SW 1271 (cell line): ENCODE data around the gene MMAB.

Experiments used
- DNase-seq, 2 experiments: peaks; one replicate each; lab custom pipeline; 2025; lab: John Stamatoyannopoulos, UW

MMAB gene

GRCh38 chr12:109512608-109513007 lies 60.7 kb downstream of the MMAB start:
- no peak for DNase-seq

DNA sequence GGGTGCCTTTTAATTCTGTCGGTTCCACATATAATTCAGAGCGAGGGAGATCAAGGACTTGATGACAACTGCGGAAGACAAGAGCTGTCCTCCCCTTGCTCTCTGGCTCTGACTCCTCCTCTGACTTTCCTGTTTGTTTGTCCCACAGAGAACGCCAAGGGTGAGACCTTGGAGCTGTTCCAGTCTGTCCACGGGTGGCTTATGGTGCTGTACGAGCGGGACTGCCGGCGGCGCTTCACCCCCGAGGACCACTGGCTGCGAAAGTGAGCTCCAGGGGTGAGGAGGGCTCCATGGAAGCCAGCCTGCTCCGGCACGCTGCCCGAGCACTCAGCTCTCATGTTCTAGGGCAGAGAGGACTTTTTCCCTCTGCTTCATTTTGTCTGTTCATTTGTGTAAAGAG lies 63.1 kb downstream of the MMAB start:
- DNase-seq = no peak

GRCh38 chr12:109504068-109504467 lies 69.2 kb downstream of the MMAB start:
- no peak for DNase-seq
